ENCODE data around the gene TCOF1.

GRCh38 chr5:150409638-150410523 lies 52.4 kb downstream of the TCOF1 start:
- TF ChIP-seq ZC3H10 (CRISPR knock-in tag; IDR thresholded peaks at IDR 0.05), result no peak
- no peak for TF ChIP-seq ZFP30 (CRISPR knock-in tag; IDR thresholded peaks at IDR 0.05)
